HL-60 (cell line): ENCODE data around the gene EHBP1.

ENCODE experiments used
- POLR2AphosphoS5 ChIP-seq: IDR thresholded peaks from 2 replicates; pipeline ENCODE4 v1.6.1; 2012; ENCODE audit warnings: low read depth
- SPI1 ChIP-seq: IDR thresholded peaks from 2 replicates; pipeline ENCODE4 v1.6.1; 2012; ENCODE audit warnings: low read depth, mild to moderate bottlenecking, borderline replicate concordance
- TF ChIP-seq, protein P1 (sequence below): IDR thresholded peaks from one replicate; pipeline ENCODE4 v1.5.1; 2011; ENCODE audit warnings: low read length, control low read depth, inconsistent platforms; ENCODE audit not compliant: insufficient read depth
- TF ChIP-seq, protein P2 (sequence below): IDR thresholded peaks from 2 replicates; pipeline ENCODE4 v1.6.1; 2012; ENCODE audit warnings: low read depth; ENCODE audit not compliant: insufficient replicate concordance

DNA sequence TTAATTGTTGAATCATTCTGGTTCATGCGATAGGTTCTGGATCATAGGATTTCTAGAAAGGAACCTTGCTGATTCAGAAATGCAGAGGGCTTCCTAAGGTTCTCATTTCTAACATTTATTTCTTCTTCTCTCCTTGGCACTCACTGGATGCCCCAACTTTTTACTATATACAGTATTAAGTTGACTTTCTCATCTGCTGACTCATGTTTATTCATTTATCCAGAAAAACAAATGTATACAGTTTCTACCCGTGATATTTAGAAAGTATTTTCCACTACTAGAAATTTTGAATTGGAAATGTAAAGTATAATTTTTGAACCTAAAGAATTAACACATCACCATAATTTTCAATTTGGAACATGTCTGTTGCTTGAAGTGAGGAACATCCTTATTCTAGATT, 312.9 kb downstream of the EHBP1 start:
- TF ChIP-seq POLR2AphosphoS5 (no peak), SPI1 (no peak)
- TF ChIP-seq, protein P1, sequence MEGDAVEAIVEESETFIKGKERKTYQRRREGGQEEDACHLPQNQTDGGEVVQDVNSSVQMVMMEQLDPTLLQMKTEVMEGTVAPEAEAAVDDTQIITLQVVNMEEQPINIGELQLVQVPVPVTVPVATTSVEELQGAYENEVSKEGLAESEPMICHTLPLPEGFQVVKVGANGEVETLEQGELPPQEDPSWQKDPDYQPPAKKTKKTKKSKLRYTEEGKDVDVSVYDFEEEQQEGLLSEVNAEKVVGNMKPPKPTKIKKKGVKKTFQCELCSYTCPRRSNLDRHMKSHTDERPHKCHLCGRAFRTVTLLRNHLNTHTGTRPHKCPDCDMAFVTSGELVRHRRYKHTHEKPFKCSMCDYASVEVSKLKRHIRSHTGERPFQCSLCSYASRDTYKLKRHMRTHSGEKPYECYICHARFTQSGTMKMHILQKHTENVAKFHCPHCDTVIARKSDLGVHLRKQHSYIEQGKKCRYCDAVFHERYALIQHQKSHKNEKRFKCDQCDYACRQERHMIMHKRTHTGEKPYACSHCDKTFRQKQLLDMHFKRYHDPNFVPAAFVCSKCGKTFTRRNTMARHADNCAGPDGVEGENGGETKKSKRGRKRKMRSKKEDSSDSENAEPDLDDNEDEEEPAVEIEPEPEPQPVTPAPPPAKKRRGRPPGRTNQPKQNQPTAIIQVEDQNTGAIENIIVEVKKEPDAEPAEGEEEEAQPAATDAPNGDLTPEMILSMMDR: no peak
- TF ChIP-seq, protein P2, sequence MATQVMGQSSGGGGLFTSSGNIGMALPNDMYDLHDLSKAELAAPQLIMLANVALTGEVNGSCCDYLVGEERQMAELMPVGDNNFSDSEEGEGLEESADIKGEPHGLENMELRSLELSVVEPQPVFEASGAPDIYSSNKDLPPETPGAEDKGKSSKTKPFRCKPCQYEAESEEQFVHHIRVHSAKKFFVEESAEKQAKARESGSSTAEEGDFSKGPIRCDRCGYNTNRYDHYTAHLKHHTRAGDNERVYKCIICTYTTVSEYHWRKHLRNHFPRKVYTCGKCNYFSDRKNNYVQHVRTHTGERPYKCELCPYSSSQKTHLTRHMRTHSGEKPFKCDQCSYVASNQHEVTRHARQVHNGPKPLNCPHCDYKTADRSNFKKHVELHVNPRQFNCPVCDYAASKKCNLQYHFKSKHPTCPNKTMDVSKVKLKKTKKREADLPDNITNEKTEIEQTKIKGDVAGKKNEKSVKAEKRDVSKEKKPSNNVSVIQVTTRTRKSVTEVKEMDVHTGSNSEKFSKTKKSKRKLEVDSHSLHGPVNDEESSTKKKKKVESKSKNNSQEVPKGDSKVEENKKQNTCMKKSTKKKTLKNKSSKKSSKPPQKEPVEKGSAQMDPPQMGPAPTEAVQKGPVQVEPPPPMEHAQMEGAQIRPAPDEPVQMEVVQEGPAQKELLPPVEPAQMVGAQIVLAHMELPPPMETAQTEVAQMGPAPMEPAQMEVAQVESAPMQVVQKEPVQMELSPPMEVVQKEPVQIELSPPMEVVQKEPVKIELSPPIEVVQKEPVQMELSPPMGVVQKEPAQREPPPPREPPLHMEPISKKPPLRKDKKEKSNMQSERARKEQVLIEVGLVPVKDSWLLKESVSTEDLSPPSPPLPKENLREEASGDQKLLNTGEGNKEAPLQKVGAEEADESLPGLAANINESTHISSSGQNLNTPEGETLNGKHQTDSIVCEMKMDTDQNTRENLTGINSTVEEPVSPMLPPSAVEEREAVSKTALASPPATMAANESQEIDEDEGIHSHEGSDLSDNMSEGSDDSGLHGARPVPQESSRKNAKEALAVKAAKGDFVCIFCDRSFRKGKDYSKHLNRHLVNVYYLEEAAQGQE: no peak
